Osteocyte (in vitro differentiated cells): ENCODE results near the gene BSN. TPM values are rescaled to one million over a fixed set of nuclear protein-coding genes. Genes with fewer than 3 reads are reported as not detected.
"Not testable (repeated sequence)": the region's sequence is repeated elsewhere in the genome, so short reads cannot be mapped to it uniquely, and the experiment has no call there.

Experiments
- DNase-seq: peaks from one replicate; pipeline ENCODE4 v3.0.0; 2021; ENCODE audit warnings: mixed read lengths; ENCODE audit not compliant: unreplicated experiment; ENCODE audit errors: extremely low spot score
- H3K27ac Mint-ChIP-seq: one replicate; pipeline ENCODE4 v1.8.0; 2021; ENCODE audit warnings: mild to moderate bottlenecking, mixed read lengths; ENCODE audit not compliant: unreplicated experiment
- H3K27me3 Mint-ChIP-seq: one replicate; pipeline ENCODE4 v1.8.0; 2021; ENCODE audit warnings: mixed read lengths; ENCODE audit not compliant: unreplicated experiment
- H3K36me3 Mint-ChIP-seq: one replicate; pipeline ENCODE4 v1.8.0; 2021; ENCODE audit warnings: mixed read lengths; ENCODE audit not compliant: unreplicated experiment
- H3K4me1 Mint-ChIP-seq: one replicate; pipeline ENCODE4 v1.8.0; 2021; ENCODE audit warnings: mixed read lengths; ENCODE audit not compliant: unreplicated experiment
- H3K4me3 Mint-ChIP-seq: one replicate; pipeline ENCODE4 v1.8.0; 2021; ENCODE audit warnings: mild to moderate bottlenecking, moderate library complexity, mixed read lengths; ENCODE audit not compliant: unreplicated experiment
- H3K9me3 Mint-ChIP-seq: one replicate; pipeline ENCODE4 v1.8.0; 2021; ENCODE audit warnings: mixed read lengths; ENCODE audit not compliant: unreplicated experiment
- total RNA-seq: library from RNA; stranded (reverse); gene quantifications from 2 replicates; pipeline ENCODE4 v1.2.1, GENCODE V29; 2021
- TF ChIP-seq, protein P1 (sequence below): fragments of 200-600 bp; sonication (generic); IDR thresholded peaks from 2 replicates; pipeline ENCODE4 v1.5.0; 2021; ENCODE audit warnings: antibody characterized with exemption, mild to moderate bottlenecking, moderate library complexity

Gene BSN
- total RNA-seq, 1 donor from 2014 or later = 0.64 TPM

GRCh38 chr3:49566312-49566711 is 12.0 kb downstream of the BSN start:
- H3K27ac Mint-ChIP-seq = no peak overlapping the region
- no peaks in the 10 kb centered on the region for H3K4me1 Mint-ChIP-seq
- no peak for DNase-seq
- H3K4me3 Mint-ChIP-seq = no peak overlapping the region
- TF ChIP-seq, protein P1, sequence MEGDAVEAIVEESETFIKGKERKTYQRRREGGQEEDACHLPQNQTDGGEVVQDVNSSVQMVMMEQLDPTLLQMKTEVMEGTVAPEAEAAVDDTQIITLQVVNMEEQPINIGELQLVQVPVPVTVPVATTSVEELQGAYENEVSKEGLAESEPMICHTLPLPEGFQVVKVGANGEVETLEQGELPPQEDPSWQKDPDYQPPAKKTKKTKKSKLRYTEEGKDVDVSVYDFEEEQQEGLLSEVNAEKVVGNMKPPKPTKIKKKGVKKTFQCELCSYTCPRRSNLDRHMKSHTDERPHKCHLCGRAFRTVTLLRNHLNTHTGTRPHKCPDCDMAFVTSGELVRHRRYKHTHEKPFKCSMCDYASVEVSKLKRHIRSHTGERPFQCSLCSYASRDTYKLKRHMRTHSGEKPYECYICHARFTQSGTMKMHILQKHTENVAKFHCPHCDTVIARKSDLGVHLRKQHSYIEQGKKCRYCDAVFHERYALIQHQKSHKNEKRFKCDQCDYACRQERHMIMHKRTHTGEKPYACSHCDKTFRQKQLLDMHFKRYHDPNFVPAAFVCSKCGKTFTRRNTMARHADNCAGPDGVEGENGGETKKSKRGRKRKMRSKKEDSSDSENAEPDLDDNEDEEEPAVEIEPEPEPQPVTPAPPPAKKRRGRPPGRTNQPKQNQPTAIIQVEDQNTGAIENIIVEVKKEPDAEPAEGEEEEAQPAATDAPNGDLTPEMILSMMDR = peak; percentile 34
- no peaks in the 10 kb centered on the region for H3K36me3 Mint-ChIP-seq
- no peaks in the 10 kb centered on the region for H3K9me3 Mint-ChIP-seq
- H3K27me3 Mint-ChIP-seq = peaks cover 57% of the 10 kb centered on the region

- Mint-ChIP-seq H3K36me3 (no peaks in the 10 kb centered on the region), H3K4me3 (no peak overlapping the region), H3K4me1 (no peaks in the 10 kb centered on the region), H3K9me3 (no peaks in the 10 kb centered on the region), H3K27me3 (peaks cover 49% of the 10 kb centered on the region), H3K27ac (no peak overlapping the region)
- no peak for DNase-seq
- TF ChIP-seq, protein P1 = no peak
Measured at GRCh38 chr3:49567406-49567805, 13.1 kb downstream of the BSN start.

- no peaks in the 10 kb centered on the region for H3K9me3 Mint-ChIP-seq
- no peak overlapping the region for H3K4me3 Mint-ChIP-seq
- H3K4me1 Mint-ChIP-seq = no peaks in the 10 kb centered on the region
Measured at GRCh38 chr3:49568965-49569364, 14.7 kb downstream of the BSN start.

GRCh38 chr3:49570028-49570654 is 15.9 kb downstream of the BSN start:
- H3K27ac Mint-ChIP-seq = no peak overlapping the region
- no peak for DNase-seq
- no peaks in the 10 kb centered on the region for H3K4me1 Mint-ChIP-seq
- H3K36me3 Mint-ChIP-seq = no peaks in the 10 kb centered on the region
- TF ChIP-seq, protein P1 = no peak
- H3K4me3 Mint-ChIP-seq = no peak overlapping the region
- H3K9me3 Mint-ChIP-seq = no peaks in the 10 kb centered on the region
- peaks cover 31% of the 10 kb centered on the region for H3K27me3 Mint-ChIP-seq

More at GRCh38 chr3:49568965-49569364, 14.7 kb downstream of the BSN start:
- H3K27me3 Mint-ChIP-seq = peaks cover 34% of the 10 kb centered on the region
- DNase-seq = no peak
- no peak overlapping the region for H3K27ac Mint-ChIP-seq
- no peaks in the 10 kb centered on the region for H3K36me3 Mint-ChIP-seq
- TF ChIP-seq, protein P1 = no peak

GRCh38 chr3:49582177-49582576 is 27.9 kb downstream of the BSN start:
- no peaks in the 10 kb centered on the region for H3K9me3 Mint-ChIP-seq
- DNase-seq = no peak
- no peaks in the 10 kb centered on the region for H3K36me3 Mint-ChIP-seq
- H3K4me1 Mint-ChIP-seq = no peaks in the 10 kb centered on the region
- peaks cover 31% of the 10 kb centered on the region for H3K27me3 Mint-ChIP-seq
- no peak overlapping the region for H3K4me3 Mint-ChIP-seq
- no peak overlapping the region for H3K27ac Mint-ChIP-seq
- TF ChIP-seq, protein P1 = no peak

- H3K4me1 Mint-ChIP-seq, H3K4me3 Mint-ChIP-seq, H3K36me3 Mint-ChIP-seq, DNase-seq, H3K27ac Mint-ChIP-seq, H3K9me3 Mint-ChIP-seq: not testable (repeated sequence)
- H3K27me3 Mint-ChIP-seq = peaks cover 24% of the 10 kb centered on the region
Measured at GRCh38 chr3:49585261-49585755, 31.0 kb downstream of the BSN start.
